Astrocyte (in vitro differentiated cells and primary cell): ENCODE data around the gene DNAJC6. TPM values are rescaled to one million over a fixed set of nuclear protein-coding genes. Genes with fewer than 3 reads are reported as not detected.
A peak's percentile ranks its signal among the peaks of the same experiment; 100 is the strongest.

Experiments used
- DNase-seq: peaks from one replicate; pipeline ENCODE4 v3.0.0-alpha.2; 2010; ENCODE audit warnings: low read depth
- FAIRE-seq: peaks from 2 replicates; lab custom pipeline; 2011; peaks lifted over from hg19 to GRCh38; lab: Jason Lieb, UNC
- H2AFZ ChIP-seq: 2 replicates; pipeline ENCODE4 v1.6.0; 2012; ENCODE audit warnings: low read depth, low read length, inconsistent platforms
- H3K27ac ChIP-seq: 2 replicates; pipeline ENCODE4 v1.5.1; 2011; ENCODE audit warnings: low read depth, low read length, inconsistent platforms
- H3K27me3 ChIP-seq: 2 replicates; pipeline ENCODE4 v1.6.0; 2011; ENCODE audit warnings: low read length, inconsistent platforms; ENCODE audit not compliant: insufficient read depth
- H3K36me3 ChIP-seq: 2 replicates; pipeline ENCODE4 v1.5.1; 2011; ENCODE audit warnings: low read length, inconsistent platforms; ENCODE audit not compliant: insufficient read depth
- H3K4me1 ChIP-seq: 2 replicates; pipeline ENCODE4 v1.5.1; 2011; ENCODE audit warnings: low read length, inconsistent platforms; ENCODE audit not compliant: insufficient read depth
- H3K4me2 ChIP-seq: 2 replicates; pipeline ENCODE4 v1.6.0; 2012; ENCODE audit warnings: low read length, inconsistent platforms
- H3K4me3 ChIP-seq: 2 replicates; pipeline ENCODE4 v1.5.1; 2011; ENCODE audit warnings: low read depth, mild to moderate bottlenecking, low read length, inconsistent platforms; ENCODE audit not compliant: insufficient read depth
- H3K79me2 ChIP-seq: 2 replicates; pipeline ENCODE4 v1.6.0; 2012; ENCODE audit warnings: mild to moderate bottlenecking, low read length, inconsistent platforms; ENCODE audit not compliant: insufficient read depth
- H3K9ac ChIP-seq: 2 replicates; pipeline ENCODE4 v1.6.0; 2012; ENCODE audit warnings: mild to moderate bottlenecking, low read length, inconsistent platforms
- H3K9me3 ChIP-seq: 2 replicates; pipeline ENCODE4 v1.5.1; 2012; ENCODE audit warnings: low read depth, mild to moderate bottlenecking, low read length, inconsistent platforms; ENCODE audit not compliant: insufficient read depth
- H4K20me1 ChIP-seq: 2 replicates; pipeline ENCODE4 v1.6.0; 2012; ENCODE audit warnings: low read length, inconsistent platforms; ENCODE audit not compliant: insufficient read depth
- H3K27ac Mint-ChIP-seq: one replicate; pipeline ENCODE4 v1.8.0; 2021; ENCODE audit warnings: mild to moderate bottlenecking, mixed read lengths; ENCODE audit not compliant: unreplicated experiment
- H3K27me3 Mint-ChIP-seq: one replicate; pipeline ENCODE4 v1.8.0; 2021; ENCODE audit warnings: low read depth, mixed read lengths; ENCODE audit not compliant: unreplicated experiment
- H3K36me3 Mint-ChIP-seq: one replicate; pipeline ENCODE4 v1.8.0; 2021; ENCODE audit warnings: low read depth, mixed read lengths; ENCODE audit not compliant: unreplicated experiment
- H3K4me1 Mint-ChIP-seq: one replicate; pipeline ENCODE4 v1.8.0; 2021; ENCODE audit warnings: low read depth, mixed read lengths; ENCODE audit not compliant: unreplicated experiment
- H3K4me3 Mint-ChIP-seq: one replicate; pipeline ENCODE4 v1.8.0; 2021; ENCODE audit warnings: mild to moderate bottlenecking, moderate library complexity, mixed read lengths; ENCODE audit not compliant: unreplicated experiment
- H3K9me3 Mint-ChIP-seq: one replicate; pipeline ENCODE4 v1.8.0; 2021; ENCODE audit warnings: mild to moderate bottlenecking, mixed read lengths; ENCODE audit not compliant: unreplicated experiment
- EZH2 ChIP-seq: IDR thresholded peaks from 2 replicates; pipeline ENCODE4 v1.6.1; 2012; ENCODE audit warnings: mild to moderate bottlenecking, low read length, inconsistent platforms; ENCODE audit not compliant: insufficient read depth
- total RNA-seq: library from RNA; stranded (reverse); gene quantifications from 2 replicates; pipeline ENCODE4 v1.2.1, GENCODE V29; 2021
- TF ChIP-seq, protein P1 (sequence below): IDR thresholded peaks from 2 replicates; pipeline ENCODE4 v1.5.1; 2011; ENCODE audit warnings: low read depth, mild to moderate bottlenecking, inconsistent platforms, low read length, moderate library complexity; ENCODE audit not compliant: insufficient read depth

The DNAJC6 gene
- total RNA-seq, 1 donor from 2014 or later, result 8.9 TPM

GRCh38 chr1:65417729-65418128 is 108.4 kb downstream of the DNAJC6 start:
- Histone ChIP-seq H3K4me3 (no peak overlapping the region), H3K27me3 (no peaks in the 10 kb centered on the region), H4K20me1 (no peaks in the 10 kb centered on the region), H3K9ac (no peak overlapping the region), H3K9me3 (no peaks in the 10 kb centered on the region), H3K4me1 (peaks cover 26% of the 10 kb centered on the region), H3K79me2 (peaks cover 20% of the 10 kb centered on the region), H3K27ac (no peak overlapping the region), H2AFZ (no peak overlapping the region), H3K36me3 (no peaks in the 10 kb centered on the region), H3K4me2 (no peak overlapping the region)
- H3K27me3 Mint-ChIP-seq, result no peaks in the 10 kb centered on the region
- no peaks in the 10 kb centered on the region for H3K9me3 Mint-ChIP-seq
- TF ChIP-seq EZH2, result no peak
- TF ChIP-seq, protein P1, sequence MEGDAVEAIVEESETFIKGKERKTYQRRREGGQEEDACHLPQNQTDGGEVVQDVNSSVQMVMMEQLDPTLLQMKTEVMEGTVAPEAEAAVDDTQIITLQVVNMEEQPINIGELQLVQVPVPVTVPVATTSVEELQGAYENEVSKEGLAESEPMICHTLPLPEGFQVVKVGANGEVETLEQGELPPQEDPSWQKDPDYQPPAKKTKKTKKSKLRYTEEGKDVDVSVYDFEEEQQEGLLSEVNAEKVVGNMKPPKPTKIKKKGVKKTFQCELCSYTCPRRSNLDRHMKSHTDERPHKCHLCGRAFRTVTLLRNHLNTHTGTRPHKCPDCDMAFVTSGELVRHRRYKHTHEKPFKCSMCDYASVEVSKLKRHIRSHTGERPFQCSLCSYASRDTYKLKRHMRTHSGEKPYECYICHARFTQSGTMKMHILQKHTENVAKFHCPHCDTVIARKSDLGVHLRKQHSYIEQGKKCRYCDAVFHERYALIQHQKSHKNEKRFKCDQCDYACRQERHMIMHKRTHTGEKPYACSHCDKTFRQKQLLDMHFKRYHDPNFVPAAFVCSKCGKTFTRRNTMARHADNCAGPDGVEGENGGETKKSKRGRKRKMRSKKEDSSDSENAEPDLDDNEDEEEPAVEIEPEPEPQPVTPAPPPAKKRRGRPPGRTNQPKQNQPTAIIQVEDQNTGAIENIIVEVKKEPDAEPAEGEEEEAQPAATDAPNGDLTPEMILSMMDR, result no peak
- no peak for DNase-seq
- H3K27ac Mint-ChIP-seq, result no peak overlapping the region
- H3K4me1 Mint-ChIP-seq, result peaks cover 9% of the 10 kb centered on the region
- no peak for FAIRE-seq
- H3K4me3 Mint-ChIP-seq, result no peak overlapping the region
- H3K36me3 Mint-ChIP-seq, result no peaks in the 10 kb centered on the region

GRCh38 chr1:65418522-65419185 is 109.3 kb downstream of the DNAJC6 start:
- peaks cover 30% of the 10 kb centered on the region for H3K4me1 ChIP-seq
- H3K4me1 Mint-ChIP-seq, result peaks cover 9% of the 10 kb centered on the region
- no peaks in the 10 kb centered on the region for H3K27me3 ChIP-seq
- no peak for TF ChIP-seq EZH2
- TF ChIP-seq, protein P1, result no peak
- peak overlapping the region; percentile 19 for H3K27ac ChIP-seq
- H3K9ac ChIP-seq, result no peak overlapping the region
- H3K4me3 ChIP-seq, result no peak overlapping the region
- H3K36me3 Mint-ChIP-seq, result no peaks in the 10 kb centered on the region
- H3K79me2 ChIP-seq, result peaks cover 29% of the 10 kb centered on the region
- H3K9me3 ChIP-seq, result no peaks in the 10 kb centered on the region
- peak overlapping the region; percentile 47 for H3K4me3 Mint-ChIP-seq
- H3K4me2 ChIP-seq, result peak overlapping the region; percentile 86
- H3K27ac Mint-ChIP-seq, result no peak overlapping the region
- H3K27me3 Mint-ChIP-seq, result no peaks in the 10 kb centered on the region
- no peaks in the 10 kb centered on the region for H3K36me3 ChIP-seq
- DNase-seq (no peak), FAIRE-seq (no peak)
- no peaks in the 10 kb centered on the region for H4K20me1 ChIP-seq
- H3K9me3 Mint-ChIP-seq, result no peaks in the 10 kb centered on the region
- peak overlapping the region; percentile 92 for H2AFZ ChIP-seq
